Gastrocnemius medialis (tissue), 4 donors: ENCODE measurements around the gene GPRC5A. TPM values are rescaled to one million over a fixed set of nuclear protein-coding genes. Genes with fewer than 3 reads are reported as not detected.

Source experiments
- ATAC-seq, 2 donors: fragments of 150-250 bp; one replicate each; pipeline ENCODE4 v1.9.1; 2016
- DNase-seq, 2 donors: peaks; one replicate each; pipeline ENCODE4 v3.0.0-alpha.2; 2019
- H3K27ac ChIP-seq, 4 donors: fragments of 200-600 bp; sonication (generic); 1 replicate in 1 of 4; 2 replicates in 3 of 4; pipeline ENCODE4 v1.5.1; 2016 to 2018; ENCODE audit warnings: mild to moderate bottlenecking in 2 of 4, moderate library complexity in 1 of 4
- H3K27me3 ChIP-seq, 3 donors: fragments of 200-600 bp; sonication (generic) in 2 of 3; 1 replicate in 1 of 3; 2 replicates in 2 of 3; pipeline versions ENCODE4 v1.5.1 to v1.6.0; 2016 to 2019; ENCODE audit warnings: mild to moderate bottlenecking in 1 of 3, moderate library complexity in 1 of 3
- H3K36me3 ChIP-seq, 2 donors: fragments of 200-600 bp; sonication (generic) in 1 of 2; one replicate each; pipeline ENCODE4 v1.5.1; 2017 to 2018
- H3K4me1 ChIP-seq, 2 donors: fragments of 200-600 bp; sonication (generic) in 1 of 2; one replicate each; pipeline ENCODE4 v1.5.1; 2016 to 2017; ENCODE audit warnings: mild to moderate bottlenecking in 2 of 2
- H3K4me3 ChIP-seq, 4 donors: fragments of 200-600 bp; sonication (generic) in 3 of 4; 1 replicate in 1 of 4; 2 replicates in 3 of 4; pipeline ENCODE4 v1.5.1; 2016 to 2019; ENCODE audit warnings: mild to moderate bottlenecking in 2 of 4
- H3K9me3 ChIP-seq, 3 donors: fragments of 200-600 bp; sonication (generic) in 2 of 3; 1 replicate in 1 of 3; 2 replicates in 2 of 3; pipeline ENCODE4 v1.5.1; 2016 to 2019
- POLR2A ChIP-seq, 2 donors: fragments of 450-650 bp; IDR thresholded peaks; one replicate each; pipeline ENCODE4 v1.6.1; 2017; ENCODE audit warnings: antibody characterized with exemption in 2 of 2, mild to moderate bottlenecking in 2 of 2, moderate library complexity in 2 of 2
- in situ Hi-C, 4 donors: fragments of 200-750 bp; cut with MboI; loops; one replicate each; pipeline versions ENCODE4 v1.15.0 to v1.8.0; 2017; ENCODE audit warnings: low sequenced_read_pairs in 4 of 4
- intact Hi-C: fragments of 100-400 bp; cut with DNase I; formaldehyde crosslinking; loops from one replicate; pipeline ENCODE4 v1.15.1; 2023; ENCODE audit warnings: low total_unique reads
- total RNA-seq, 4 donors: library from RNA; depleted of rRNA; stranded (reverse); fragments of >200 nt; gene quantifications; one replicate each; pipeline versions ENCODE4 v1.1.0 to v1.2.3, GENCODE V29; 2016
- TF ChIP-seq, protein P1 (sequence below), 5 experiments: fragments of 450-650 bp in 3 of 5; fragments of 200-600 bp in 2 of 5; sonication (generic) in 2 of 5; IDR thresholded peaks in 4 of 5; conservative IDR thresholded peaks in 1 of 5; 1 replicate in 4 of 5; 2 replicates in 1 of 5; pipeline ENCODE4 v1.5.1; 2016 to 2019; ENCODE audit warnings: antibody characterized with exemption in 5 of 5, mild to moderate bottlenecking in 3 of 5, moderate library complexity in 3 of 5

GPRC5A gene
- total RNA-seq, 4 donors from 2014 or later: 0.23 to 5.8 (median 0.52) TPM

DNA sequence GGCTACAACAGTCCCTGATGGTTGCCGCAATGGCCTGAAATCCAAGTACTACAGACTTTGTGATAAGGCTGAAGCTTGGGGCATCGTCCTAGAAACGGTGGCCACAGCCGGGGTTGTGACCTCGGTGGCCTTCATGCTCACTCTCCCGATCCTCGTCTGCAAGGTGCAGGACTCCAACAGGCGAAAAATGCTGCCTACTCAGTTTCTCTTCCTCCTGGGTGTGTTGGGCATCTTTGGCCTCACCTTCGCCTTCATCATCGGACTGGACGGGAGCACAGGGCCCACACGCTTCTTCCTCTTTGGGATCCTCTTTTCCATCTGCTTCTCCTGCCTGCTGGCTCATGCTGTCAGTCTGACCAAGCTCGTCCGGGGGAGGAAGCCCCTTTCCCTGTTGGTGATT, 16.9 kb downstream of the GPRC5A start:
- intact Hi-C loops: no loop called here
- DNase-seq: no peak
- TF ChIP-seq POLR2A (IDR thresholded peaks at IDR 0.05): no peak
- TF ChIP-seq, protein P1, sequence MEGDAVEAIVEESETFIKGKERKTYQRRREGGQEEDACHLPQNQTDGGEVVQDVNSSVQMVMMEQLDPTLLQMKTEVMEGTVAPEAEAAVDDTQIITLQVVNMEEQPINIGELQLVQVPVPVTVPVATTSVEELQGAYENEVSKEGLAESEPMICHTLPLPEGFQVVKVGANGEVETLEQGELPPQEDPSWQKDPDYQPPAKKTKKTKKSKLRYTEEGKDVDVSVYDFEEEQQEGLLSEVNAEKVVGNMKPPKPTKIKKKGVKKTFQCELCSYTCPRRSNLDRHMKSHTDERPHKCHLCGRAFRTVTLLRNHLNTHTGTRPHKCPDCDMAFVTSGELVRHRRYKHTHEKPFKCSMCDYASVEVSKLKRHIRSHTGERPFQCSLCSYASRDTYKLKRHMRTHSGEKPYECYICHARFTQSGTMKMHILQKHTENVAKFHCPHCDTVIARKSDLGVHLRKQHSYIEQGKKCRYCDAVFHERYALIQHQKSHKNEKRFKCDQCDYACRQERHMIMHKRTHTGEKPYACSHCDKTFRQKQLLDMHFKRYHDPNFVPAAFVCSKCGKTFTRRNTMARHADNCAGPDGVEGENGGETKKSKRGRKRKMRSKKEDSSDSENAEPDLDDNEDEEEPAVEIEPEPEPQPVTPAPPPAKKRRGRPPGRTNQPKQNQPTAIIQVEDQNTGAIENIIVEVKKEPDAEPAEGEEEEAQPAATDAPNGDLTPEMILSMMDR (IDR thresholded peaks at IDR 0.05 in 4 of 5, conservative IDR thresholded peaks at IDR 0.05 in 1 of 5): no peak
- in situ Hi-C loops: loop anchor here in 3 of 4 donors (5.0 to 25.0 kb wide), 3 partner anchors 179 to 1254 kb away; no protein-coding TSS in a partner anchor
- no peaks in the 10 kb centered on the region for H3K27me3 ChIP-seq
- no peaks in the 10 kb centered on the region for H3K36me3 ChIP-seq
- no peak for ATAC-seq
- no peak overlapping the region for H3K27ac ChIP-seq
- no peaks in the 10 kb centered on the region for H3K4me1 ChIP-seq
- H3K4me3 ChIP-seq: no peak overlapping the region
- no peaks in the 10 kb centered on the region for H3K9me3 ChIP-seq

GRCh38 chr12:12908711-12909110, 17.3 kb downstream of the GPRC5A start:
- no peak overlapping the region for H3K27ac ChIP-seq
- no peaks in the 10 kb centered on the region for H3K9me3 ChIP-seq
- intact Hi-C loops (no loop called here), in situ Hi-C loops (loop anchor here in 3 of 4 donors (5.0 to 25.0 kb wide), 3 partner anchors 179 to 1254 kb away; no protein-coding TSS in a partner anchor)
- no peaks in the 10 kb centered on the region for H3K27me3 ChIP-seq
- no peak overlapping the region for H3K4me3 ChIP-seq
- TF ChIP-seq POLR2A (IDR thresholded peaks at IDR 0.05): no peak
- TF ChIP-seq, protein P1 (IDR thresholded peaks at IDR 0.05 in 4 of 5, conservative IDR thresholded peaks at IDR 0.05 in 1 of 5): no peak
- no peaks in the 10 kb centered on the region for H3K36me3 ChIP-seq
- ATAC-seq (no peak), DNase-seq (no peak)
- no peaks in the 10 kb centered on the region for H3K4me1 ChIP-seq

DNA sequence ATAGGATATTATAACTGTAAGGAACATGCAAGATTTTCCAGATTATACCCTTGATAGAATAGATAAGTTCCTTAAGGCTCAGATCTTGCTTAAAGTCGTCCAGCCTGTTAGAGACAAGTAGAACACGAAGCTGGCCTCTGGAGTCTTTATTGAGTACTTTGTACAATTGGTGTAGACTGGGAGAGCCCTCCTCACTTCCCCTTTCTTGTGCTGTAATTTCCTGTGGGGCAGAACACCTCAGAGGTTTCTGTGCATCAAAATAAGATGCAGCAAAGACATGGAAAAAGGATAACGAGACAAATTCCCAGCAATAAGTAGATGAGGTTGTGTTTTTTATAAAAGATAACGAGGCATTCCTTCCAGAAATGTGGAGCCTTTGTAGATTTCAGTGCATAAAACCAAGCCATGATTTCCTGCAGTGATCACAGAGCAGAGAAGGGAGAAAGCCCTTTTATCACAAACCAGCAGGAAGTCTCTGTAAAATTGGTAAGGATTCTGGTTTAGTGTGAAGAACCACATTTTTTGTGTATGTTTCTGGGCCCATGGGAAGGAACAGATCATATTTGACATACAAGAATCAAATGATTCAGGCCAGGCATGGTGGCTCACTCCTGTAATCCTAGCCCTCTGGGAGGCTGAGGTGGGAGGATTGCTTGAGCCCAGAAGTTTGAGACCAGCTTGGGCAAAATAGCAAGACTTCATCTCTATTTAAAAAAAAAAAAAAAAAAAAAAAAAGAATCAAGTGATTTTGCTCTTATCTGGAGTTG, 18.0 kb downstream of the GPRC5A start:
- no peaks in the 10 kb centered on the region for H3K9me3 ChIP-seq
- H3K4me3 ChIP-seq: no peak overlapping the region
- intact Hi-C loops: no loop called here
- DNase-seq (no peak), ATAC-seq (no peak)
- TF ChIP-seq POLR2A (IDR thresholded peaks at IDR 0.05): no peak
- TF ChIP-seq, protein P1 (IDR thresholded peaks at IDR 0.05 in 4 of 5, conservative IDR thresholded peaks at IDR 0.05 in 1 of 5): no peak
- no peaks in the 10 kb centered on the region for H3K36me3 ChIP-seq
- H3K27me3 ChIP-seq: no peaks in the 10 kb centered on the region
- in situ Hi-C loops: loop anchor here in 3 of 4 donors (5.0 to 25.0 kb wide), 3 partner anchors 178 to 1253 kb away; no protein-coding TSS in a partner anchor
- no peaks in the 10 kb centered on the region for H3K4me1 ChIP-seq
- no peak overlapping the region for H3K27ac ChIP-seq

- in situ Hi-C loops: loop anchor here (5.0 to 25.0 kb wide), 5 partner anchors 85 to 1252 kb away; no protein-coding TSS in a partner anchor
- TF ChIP-seq POLR2A (IDR thresholded peaks at IDR 0.05): no peak
- TF ChIP-seq, protein P1 (IDR thresholded peaks at IDR 0.05 in 4 of 5, conservative IDR thresholded peaks at IDR 0.05 in 1 of 5): no peak
- no peak for DNase-seq
- intact Hi-C loops: no loop called here
- no peaks in the 10 kb centered on the region for H3K36me3 ChIP-seq
- no peaks in the 10 kb centered on the region for H3K4me1 ChIP-seq
- H3K27ac ChIP-seq: no peak overlapping the region
- peak in 1 of 2 donors; percentile 44 for ATAC-seq
- H3K27me3 ChIP-seq: no peaks in the 10 kb centered on the region
- no peaks in the 10 kb centered on the region for H3K9me3 ChIP-seq
- H3K4me3 ChIP-seq: no peak overlapping the region
These were observed 18.6 kb downstream of the GPRC5A start for GRCh38 chr12:12909995-12910420.
